GM18505 (cell line): ENCODE results near the gene SALL4.
"Not testable (repeated sequence)": the region's sequence is repeated elsewhere in the genome, so short reads cannot be mapped to it uniquely, and the experiment has no call there.

Source experiments
- ATAC-seq: cut with Tn5 transposase; IDR thresholded peaks from one replicate; pipeline ENCODE4 v1.9.1; 2021; ENCODE audit not compliant: unreplicated experiment
- POLR2A ChIP-seq: IDR thresholded peaks from 4 replicates; pipeline ENCODE4 v1.6.1; 2011; ENCODE audit warnings: borderline replicate concordance; ENCODE audit not compliant: insufficient read depth, insufficient read length; ENCODE audit errors: extremely low read depth

The SALL4 gene

GRCh38 chr20:51745804-51746203 lies 56.5 kb downstream of the SALL4 start:
- no peak for ATAC-seq
- no peak for TF ChIP-seq POLR2A

GRCh38 chr20:51740838-51741237 lies 61.5 kb downstream of the SALL4 start:
- TF ChIP-seq POLR2A = no peak
- ATAC-seq = no peak

DNA sequence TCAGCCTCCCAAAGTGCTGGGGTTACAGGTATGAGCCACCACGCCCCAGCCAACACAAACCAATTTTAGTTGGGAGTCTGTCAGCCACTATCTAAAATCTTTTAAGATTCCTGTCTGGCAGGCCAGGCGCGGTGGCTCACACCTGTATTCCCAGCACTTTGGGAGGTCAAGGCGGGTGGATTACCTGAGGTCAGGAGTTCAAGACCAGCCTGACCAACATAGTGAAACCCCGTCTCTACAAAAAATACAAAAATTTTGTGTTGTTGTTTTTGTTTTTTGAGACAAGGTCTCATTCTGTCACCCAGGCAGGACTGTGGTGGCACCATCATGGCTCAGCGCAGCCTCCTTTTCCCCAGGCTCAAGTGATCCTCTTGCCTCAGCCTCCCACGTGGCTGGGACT lies 62.0 kb downstream of the SALL4 start:
- not testable (repeated sequence) for ATAC-seq

DNA sequence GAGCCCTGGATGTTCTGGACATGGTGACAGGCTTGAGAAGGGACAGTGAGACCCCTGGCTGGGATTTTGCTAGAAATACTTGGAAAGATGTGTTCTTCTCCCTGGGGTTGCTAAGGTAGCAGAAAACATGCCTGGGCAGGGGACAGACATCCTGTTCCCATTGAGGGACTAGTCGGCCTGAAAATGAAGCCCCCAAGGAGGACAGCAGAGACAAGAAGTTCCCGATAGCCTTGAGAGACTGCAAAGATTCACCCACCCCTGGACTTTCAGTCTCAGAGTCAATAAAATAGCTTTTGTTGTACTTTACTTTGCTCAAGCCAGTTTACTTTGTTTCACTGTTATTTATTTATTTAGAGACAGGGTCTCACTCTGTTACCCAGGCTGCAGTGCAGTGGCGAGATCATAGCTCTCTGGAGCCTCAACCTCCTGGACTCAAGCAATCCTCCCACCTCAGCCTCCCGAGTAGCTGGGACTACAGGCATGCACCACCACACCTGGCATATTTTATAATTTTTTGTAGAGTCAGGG lies 62.5 kb downstream of the SALL4 start:
- no peak for ATAC-seq
- TF ChIP-seq POLR2A = no peak

GRCh38 chr20:51738877-51739447 lies 63.4 kb downstream of the SALL4 start:
- TF ChIP-seq POLR2A = no peak
- ATAC-seq = no peak

DNA sequence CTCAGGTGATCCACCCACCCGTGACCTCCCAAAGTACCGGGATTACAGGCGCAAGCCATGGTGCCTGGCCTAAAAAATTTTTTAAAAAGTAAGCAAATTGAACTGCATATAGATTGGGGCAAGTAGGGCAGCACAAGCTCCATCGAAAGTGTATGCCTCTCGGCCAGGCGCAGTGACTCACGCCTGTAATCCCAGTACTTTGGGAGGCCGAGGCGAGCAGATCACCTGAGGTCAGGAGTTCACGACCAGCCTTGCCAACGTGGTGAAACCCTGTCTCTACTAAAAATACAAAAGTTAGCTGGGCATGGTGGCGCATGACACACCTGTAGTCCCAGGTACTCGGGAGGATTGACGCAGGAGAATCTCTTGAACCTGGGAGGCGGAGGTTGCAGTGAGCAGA lies 64.1 kb downstream of the SALL4 start:
- ATAC-seq = not testable (repeated sequence)

GRCh38 chr20:51736947-51737346 lies 65.4 kb downstream of the SALL4 start:
- no peak for ATAC-seq
- TF ChIP-seq POLR2A = no peak

DNA sequence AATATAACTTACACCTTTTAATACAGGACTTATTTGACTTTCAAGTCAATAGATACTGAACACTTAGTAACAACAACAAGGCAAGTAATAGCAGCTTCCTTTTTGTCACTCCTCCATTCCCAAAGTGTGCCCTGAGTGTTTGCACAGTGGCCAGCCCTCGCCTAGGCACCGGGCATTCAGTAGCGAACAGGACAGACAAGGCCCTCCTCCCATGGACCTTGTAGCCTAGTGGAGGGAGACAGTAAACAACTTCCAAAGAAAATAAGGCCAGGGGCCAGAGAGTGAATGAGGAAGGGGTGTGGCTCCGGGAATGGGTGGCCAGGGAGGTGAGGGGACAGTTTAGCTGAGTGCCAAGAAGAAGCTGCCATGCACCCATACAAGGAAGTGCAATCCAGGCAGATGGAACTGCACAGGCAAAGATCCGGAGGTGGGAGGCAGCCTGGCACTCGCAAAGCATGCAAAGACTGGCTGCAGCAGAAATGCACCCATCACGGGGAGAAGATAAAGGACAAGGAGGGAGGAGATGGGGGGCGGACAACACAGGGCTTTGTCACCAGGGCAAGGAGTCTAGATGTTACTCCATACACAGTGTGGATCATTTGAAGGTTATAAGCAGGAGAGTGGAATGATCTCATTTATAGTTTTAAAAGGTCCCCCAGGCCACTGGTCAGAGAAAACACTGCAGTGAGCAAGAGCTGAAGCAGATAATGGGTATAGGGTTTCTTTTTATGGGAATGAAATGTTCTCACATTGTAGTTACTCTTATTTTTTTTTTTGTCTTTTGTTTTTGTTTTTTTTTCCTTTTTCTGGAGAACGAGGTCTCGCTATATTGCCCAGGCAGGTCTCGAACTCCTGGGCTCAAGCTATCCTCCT lies 66.4 kb downstream of the SALL4 start:
- no peak for TF ChIP-seq POLR2A
- ATAC-seq = no peak

DNA sequence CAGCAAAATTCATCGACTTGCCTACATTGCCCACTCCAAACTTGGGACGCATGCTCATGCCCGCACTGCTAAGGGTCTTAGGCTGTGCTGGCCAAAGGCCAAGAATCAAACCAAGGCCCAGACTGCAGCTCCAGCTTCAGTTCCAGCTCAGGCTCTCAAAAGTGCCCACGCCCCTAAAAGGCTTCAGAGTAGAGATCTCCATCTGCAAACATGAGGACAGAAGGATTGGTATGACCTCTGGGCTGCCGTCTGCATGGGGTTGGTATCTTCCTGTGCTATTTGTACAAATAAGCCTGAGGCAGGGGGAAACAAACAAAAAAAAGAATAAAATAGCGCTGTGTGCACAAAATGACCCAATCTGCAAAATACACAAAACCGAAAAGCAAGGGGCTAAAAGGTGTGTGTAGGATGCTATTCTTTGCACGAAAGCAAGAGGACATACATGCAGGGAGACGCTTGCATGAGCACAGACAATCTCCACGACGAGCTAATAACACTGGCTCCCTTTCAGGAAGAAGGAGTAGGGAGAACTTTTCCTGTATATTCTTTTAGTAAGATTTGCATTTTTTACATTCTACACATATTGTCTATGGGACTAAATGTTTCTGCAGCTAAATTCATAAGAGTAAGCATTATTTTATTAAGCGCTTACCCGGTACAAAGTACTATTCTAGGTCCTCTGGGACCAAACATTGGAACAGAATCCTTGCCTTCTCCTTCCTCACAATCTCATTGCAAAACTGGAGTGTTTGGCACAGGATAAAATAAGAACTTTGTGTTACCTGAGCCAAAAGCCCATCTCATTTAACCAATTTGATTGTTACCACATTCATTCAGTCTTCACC lies 67.2 kb downstream of the SALL4 start:
- ATAC-seq = no peak
- no peak for TF ChIP-seq POLR2A

- no peak for ATAC-seq
- TF ChIP-seq POLR2A = no peak
Observed at GRCh38 chr20:51733070-51733469, 69.3 kb downstream of the SALL4 start.
